Esophagus mucosa (tissue), 1 donor: ENCODE measurements around the gene FGF19. TPM values are rescaled to one million over a fixed set of nuclear protein-coding genes. Genes with fewer than 3 reads are reported as not detected.
"Not testable (repeated sequence)": the region's sequence is repeated elsewhere in the genome, so short reads cannot be mapped to it uniquely, and the experiment has no call there.

Experiments
- ATAC-seq: fragments of 200-7000 bp; cut with Tn5 transposase; one replicate; pipeline ENCODE4 v1.9.1; 2020
- total RNA-seq: library from RNA; stranded (reverse); gene quantifications from one replicate; pipeline ENCODE4 v1.2.4, GENCODE V29; 2023
- donor health status: DM: yes; HTN: yes; CAD: no.

The FGF19 gene
- total RNA-seq, 1 donor from 2014 or later: not detected

DNA sequence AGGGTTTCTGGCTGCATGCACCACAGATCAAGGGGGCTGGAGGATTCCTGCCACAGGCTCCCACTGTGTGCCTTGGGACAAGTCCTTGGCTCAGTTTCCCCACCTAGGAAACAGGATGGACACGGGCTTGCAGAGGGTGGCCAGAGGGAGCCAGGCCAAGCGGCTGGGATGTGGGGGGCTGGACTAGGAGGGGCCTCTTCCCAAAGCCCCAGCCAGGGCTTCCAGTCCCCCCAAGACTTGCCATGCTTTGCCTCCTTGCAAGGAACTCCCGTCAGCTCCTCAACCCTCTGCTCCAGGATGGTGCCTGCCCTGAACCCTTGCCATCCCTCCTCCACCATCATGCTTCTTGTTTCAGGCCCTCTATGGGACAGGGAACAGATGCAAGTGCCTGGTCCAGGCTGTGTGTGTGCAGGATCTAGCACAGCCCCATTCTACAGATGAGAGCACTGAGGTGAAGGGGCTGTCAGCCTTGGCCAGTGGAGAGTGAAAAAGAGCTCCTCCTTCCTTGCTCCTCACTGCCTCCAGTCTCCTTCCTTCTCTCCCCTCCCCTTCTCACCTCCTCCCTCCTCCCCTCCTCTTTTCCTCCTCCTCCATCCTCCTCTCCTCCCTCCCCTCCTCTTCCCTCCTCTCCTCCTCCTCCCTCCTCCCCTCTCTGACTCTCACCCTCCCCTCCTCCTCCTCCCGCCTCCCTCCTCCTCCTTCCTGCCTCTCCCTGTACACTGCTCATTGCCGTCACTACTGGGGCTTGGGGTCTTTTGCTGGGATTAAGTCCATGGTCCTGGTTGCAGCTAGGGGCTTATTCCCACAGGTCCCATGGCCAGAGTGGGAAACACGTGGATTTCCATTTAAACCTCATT is 13.3 kb upstream of the FGF19 start:
- ATAC-seq: no peak

DNA sequence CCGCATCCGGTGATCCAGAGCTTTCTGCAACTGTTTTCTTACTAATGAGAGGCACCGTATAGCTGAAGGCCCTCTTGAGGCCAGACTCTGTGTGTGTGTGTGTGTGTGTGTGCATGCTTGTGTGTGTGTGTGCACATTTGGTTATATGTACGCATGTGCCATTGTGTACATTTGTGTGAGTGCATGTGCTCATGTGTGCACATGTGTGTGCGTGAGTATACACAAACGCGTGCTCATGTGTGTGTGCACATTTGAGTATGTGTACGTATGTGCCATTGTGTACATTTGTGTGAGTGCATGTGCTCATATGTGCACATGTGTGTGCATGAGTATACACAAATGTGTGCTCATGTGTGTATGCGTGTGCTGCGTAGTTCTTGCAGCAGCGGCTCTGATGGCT is 12.3 kb upstream of the FGF19 start:
- no peak for ATAC-seq

DNA sequence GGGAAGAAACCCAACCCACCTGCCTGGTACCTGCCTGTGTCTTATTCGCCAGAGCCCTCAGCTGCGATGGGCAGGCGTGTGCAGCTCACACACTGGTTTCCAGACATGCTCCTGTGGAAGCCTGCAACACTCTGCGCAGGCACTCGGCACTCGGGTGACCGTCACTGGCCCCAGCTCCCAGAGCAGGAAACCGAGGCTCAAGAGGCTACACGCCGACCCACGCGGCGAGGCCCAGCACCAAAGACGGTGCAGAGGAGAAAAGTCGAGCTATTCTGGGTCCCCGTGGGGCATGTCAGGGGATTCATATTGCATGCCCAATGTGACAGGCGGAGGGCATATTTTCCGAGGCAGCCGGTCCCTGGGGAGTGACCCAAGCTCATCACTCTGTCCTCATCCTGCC is 11.6 kb upstream of the FGF19 start:
- no peak for ATAC-seq

DNA sequence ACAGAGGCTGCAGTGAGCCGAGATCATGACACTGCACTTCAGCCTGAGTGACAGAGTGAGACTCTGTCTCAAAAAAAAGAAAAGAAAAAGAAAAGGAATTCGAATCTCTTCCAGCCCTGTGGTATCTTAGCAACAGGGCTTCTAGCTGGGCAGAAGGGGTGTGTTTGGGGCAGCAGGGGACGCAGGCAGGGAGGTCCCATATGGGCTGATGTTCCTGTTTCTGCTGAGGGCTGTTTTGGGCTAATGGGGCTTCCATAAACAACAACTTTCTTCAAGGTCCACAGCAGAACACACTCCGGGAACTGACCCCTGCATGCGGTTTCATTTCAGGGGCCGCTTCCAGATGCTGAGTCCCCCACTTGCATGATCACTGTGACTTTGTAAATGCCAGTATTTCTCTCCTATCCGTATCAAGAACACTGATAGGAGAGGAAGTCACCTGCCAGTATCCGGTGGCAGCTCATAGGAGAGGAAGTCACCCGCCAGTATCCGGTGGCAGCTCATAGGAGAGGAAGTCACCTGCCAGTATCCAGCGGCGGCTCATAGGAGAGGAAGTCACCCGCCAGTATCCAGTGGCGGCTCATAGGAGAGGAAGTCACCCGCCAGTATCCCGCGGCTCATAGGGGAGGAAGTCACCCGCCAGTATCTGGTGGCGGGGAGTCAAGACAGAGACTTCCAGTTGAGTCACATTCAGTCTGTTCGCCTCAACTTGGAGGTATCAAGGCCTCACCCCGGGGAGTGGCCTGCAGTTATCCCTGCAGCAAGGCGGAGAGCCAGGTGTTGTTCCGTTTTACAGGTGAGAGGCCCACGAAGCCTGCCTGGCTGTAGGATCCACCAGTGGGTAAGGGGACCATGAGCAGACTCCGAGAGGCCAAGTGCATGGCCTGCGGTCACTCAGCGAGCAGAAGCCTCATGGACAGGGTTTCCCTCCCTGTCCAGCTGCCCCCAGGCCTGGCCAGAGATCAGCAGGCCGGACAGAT is 8.3 kb upstream of the FGF19 start:
- ATAC-seq: peak; percentile 61

DNA sequence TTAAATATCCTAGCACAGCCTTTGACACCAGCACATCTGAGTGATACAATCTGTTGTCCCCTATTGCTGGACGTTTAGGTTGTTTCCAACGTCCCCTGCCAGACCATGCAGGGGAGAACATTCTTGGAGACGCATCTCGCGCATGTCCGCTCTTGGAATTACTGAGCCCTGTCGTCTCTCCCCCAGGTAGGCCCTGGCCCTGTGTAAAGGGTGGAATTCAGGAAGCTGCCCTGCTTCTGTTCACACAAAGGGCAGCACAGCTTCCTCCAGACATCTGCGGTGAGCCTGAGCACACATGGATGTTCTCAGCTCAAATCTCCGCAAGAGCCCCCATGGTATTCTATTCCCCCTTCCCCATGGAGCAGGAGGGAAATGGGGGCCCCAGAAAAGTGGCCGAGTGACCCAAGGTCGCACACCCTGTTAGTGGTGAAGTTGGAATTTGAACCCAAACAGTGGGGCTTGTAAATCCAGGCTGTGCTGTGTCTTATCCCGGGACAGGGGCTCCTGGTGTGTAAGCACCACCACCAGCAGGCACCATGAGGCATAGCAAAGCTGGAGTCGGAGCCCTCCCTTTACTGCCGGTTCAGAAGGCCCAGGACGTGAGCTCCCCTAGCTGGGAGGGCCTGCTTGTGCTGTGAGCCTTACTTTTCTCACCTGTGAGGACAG is 5.0 kb upstream of the FGF19 start:
- ATAC-seq: no peak

DNA sequence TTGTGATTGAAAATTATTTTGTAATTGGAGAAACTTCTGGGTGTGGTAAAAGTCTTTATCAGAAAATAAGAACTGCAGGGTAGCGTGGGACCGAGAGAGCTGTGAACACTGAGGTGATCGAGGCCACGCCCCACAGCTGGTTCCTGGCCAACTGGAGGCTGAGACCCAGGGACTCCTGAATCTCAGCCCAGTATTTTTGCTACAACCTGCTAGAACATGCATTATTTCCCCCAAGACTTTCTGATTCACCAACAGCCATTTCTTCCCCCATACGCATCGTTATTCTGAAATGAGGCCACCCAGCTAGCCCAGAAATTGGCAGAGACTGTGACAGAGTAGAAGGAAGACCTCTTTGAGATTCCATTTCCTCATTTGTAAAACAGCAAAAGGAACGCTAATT is 3.4 kb upstream of the FGF19 start:
- no peak for ATAC-seq

DNA sequence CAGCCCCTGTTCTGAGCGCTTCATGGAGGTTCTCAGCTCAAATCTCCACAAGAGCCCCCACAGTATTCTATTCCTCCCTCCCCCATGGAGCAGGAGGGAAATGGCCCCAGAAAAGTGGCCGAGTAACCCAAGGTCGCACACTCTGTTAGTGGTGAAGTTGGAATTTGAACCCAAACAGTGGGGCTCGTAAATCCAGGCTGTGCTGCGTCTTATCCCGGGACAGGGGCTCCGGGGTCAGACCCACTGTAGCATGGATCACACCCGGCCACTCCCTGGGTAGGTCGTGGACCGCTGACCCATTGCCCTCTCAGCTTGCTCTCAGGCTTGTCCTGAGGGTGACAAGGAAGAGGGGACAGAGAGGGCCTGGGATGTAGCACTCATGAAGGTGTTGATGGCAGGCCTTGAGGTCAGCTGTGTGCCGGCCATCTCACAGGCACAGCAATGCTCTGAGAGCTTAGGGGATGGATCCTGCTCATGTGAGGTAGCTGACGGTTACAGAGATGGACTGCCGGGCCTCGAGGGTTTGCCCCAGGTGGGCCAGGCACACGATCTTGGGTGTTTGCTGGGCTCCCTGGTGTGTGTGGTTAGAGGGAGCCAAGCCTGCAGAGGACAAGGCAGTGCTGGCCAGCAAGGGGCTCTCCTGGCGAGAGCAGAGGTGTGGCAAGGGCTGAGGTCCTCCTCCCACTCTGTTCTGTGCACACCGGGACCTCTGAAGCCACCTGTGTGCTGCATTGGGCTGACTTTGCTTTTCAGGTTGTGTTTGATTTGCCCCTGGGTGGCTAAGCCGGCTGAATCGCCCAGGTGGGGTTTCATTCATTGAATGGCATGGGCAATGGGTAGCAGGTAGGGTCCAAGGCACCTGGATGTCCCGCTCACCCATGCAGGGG is 2.3 kb upstream of the FGF19 start:
- no peak for ATAC-seq

DNA sequence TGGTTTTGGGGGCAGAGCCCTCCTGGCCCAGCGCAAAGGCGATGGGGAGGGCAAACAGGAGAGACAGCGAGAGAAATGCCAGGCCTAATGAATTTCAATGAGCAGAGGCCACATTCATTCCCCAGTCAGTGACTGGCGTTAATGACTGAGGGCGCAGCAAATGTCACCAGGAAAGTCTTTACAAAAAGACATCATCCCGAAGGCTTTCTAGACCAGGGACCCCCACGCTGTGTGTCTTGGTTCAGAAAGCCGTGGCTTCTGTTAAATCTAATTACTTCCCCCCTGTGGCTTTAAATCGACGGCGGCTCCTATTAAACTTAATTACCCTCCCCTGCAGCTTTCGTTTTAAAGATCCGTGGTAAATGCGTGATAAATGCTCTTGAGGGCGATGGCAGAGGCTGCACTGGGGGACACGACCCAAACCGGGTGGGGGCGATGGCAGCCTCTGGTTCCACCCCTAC is 1.6 kb upstream of the FGF19 start:
- ATAC-seq: no peak

DNA sequence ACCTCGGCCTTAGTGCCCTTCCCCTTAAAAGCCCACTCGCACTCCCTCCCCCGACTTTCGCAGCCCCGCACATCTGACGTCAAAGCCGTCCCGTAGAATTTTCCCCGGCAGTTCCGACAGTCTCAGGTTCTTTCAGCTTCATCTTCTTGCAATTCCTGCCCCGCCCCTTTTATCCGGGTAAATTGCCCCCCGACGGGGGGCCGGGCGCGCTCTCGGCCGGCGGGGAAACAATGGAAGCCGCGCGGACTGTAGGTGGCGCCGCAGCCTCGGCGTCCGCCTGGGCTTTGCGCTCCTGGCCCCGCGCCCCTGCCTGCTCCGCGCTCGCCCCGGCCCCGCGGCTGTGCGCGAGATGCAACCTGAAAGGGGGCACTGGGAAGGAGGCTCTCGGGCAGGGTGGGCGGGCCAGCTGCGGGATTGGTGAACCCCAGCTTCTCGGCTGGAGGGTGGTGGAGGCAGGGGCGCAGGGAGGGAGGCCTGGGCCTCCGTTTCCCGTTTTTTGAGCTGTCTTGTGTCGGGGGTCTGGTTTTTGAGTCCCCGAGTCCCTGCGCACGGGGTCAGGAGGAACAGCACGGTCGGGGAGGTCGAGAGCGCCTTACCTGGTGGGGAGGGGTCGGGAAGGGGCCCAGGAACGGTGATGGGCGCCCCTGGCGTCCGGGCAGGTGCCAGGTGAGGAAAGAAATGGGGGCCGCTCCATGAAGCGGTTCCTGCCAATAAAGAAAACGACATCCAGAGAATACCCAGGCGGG is 859 bp upstream of the FGF19 start:
- peak; percentile 27 for ATAC-seq

DNA sequence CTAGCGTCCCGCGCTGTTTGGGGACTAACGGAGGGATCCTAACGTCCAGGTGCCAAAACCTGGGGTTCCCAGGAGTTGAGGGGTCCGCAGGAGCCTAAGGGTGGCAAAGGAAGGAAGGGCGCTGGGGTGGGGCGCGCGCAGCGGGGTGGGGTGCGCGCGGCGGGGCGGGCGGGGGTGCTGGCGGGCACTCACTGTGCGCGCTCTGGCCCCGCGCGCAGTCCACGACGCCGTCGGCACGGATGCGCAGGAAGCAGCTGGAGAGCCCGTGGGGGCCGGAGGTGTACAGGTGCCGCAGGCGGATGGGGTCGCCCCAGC is 412 bp downstream of the FGF19 start:
- peak; percentile 7 for ATAC-seq

DNA sequence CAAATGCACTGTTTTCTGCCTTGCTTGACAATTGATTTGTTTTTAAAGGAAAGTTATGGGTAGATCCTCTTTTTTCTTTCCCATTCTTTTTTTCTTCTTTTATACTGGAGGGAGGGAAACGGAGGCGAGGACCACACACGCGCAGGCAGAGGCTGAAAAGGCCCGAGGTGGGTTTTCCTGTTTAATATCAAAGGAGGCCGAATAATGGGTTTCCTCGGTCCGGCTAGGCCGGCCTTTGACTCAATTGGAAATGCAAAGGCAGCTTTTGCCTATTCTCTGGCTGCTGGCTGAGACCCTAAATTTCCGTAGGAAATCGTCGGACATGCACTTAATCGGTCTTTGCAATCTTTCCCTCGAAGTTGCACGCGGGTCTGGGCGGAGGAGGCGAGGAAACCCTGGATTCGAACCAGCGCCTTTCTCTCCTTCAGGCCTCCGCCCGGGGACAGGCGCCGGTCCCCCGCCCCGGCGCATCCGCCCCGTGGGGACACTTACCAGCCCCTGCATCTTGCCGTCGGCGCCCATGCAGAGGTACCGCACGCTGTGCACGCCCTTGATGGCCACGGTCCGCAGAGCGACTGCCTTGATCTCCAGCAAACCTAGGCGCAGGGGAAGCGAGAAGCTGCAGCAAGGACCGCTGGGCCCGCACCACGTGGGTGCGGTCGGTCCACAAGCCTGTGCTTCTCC is 911 bp downstream of the FGF19 start:
- ATAC-seq: no peak

DNA sequence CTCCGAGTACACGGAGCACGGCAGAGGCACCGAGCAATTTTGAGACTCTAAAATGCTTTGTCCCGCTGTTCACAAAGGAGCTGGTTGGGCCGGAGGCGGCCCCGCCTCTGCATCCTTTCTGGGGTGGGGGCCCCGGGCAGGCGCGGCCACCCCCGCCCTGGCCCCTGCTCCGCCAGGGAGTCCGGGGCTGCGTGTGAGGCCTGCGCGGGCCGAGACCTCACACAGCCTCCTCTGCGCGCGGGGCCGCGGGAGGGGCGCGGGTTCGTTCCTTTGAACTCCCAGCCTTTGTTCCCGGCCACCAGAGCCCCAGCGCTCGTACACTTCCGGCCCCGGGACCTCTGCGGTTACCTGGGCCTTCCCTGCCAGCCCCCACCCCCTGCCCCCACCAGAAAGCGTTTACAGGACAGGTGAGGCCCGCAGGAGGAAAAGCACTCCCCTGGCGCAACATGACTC is 1.6 kb downstream of the FGF19 start:
- no peak for ATAC-seq

DNA sequence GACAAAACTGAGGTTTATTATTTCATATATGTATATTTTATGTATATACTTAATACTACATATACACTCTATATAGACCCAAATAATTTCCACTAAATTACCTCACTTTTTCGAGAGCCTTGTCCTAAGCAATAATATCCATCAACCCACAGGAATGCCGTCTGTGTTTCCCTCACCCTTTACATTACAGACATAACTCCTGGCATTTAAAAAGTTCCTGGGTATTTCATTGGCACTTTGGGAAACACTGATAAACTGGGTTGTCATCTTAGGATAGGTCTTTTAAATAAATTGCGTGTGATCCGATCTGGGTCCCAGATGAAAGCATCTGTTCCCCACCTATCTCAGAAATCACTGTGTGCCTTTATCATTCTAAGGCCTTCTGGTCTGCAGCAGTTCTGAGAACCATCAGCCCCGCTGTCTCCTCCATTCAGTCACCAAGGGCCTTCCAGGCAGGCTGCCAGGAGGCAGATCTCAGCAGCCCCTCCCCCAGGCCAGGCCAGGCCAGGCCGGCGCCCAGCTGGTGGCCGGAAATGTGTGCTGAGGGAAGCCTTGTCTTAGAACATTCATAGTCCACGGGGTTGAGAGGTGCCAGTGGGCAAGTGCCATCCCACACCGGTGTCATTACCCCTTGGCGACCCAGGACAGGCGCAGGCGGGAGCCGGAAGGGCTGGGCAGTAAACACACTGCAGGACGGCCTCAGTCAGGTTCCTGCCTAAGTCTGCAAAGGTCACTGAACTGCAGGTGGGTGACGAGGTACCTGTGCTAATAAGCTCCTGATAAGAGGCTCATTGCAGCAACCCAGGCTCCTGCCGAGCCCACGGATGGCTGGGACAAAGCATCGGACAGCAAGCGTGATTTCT is 3.3 kb downstream of the FGF19 start:
- no peak for ATAC-seq

DNA sequence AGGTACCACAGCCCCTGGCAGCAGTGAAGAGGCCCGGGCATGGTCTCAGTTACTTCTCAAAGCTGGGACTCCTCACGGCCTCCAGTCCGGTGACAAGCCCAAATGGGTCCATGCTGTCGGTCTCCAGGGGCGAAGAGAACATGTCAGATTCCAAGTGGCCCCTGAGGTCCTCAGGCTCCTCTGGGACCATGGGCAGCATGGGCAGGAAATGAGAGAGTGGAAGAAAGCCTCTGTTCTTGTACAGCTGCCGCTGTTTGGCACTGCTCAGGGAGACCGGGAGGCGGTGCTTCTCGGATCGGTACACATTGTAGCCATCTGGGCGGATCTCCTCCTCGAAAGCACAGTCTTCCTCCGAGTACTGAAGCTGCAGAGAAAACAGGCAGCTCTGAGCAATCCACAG is 4.6 kb downstream of the FGF19 start:
- ATAC-seq: no peak

DNA sequence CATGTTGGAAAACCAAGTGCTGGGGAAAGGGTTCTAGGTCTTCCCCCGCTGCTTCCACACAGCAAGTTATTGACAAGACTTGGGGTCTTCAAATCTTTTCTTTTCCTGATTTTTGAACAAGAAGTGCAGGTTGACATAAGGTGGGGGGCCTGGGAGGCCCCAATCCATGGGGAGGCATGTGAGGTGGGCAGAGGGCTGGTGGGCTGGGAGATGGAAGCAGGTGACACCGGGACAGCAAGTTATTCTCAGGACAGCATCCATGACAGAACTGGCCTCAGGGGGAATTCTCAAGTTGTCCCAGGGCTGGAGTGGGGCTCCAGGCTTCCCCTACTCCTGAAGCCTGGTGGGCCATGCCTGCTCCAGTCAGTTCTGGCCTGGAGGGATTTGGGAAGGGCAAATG is 5.5 kb downstream of the FGF19 start:
- no peak for ATAC-seq

DNA sequence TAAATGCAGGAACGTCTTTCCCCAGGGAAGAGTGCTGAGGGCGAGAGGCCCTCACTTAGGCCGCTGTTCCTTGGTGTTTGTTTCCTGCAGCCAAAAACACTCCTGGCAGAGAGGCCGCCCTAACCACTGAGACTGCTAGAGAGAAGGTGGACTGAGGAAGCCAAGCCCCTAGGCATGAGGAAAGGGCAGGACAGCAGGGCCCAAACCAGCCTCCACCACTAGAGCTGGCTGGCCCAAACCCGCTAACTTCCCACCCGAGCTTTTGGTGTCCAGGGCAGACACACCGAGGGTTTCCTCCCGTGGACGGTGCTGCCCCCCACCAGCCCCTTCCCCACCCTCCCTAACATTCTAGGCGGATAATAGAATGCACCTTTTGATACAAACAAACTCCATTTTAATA is 6.0 kb downstream of the FGF19 start:
- ATAC-seq: no peak

DNA sequence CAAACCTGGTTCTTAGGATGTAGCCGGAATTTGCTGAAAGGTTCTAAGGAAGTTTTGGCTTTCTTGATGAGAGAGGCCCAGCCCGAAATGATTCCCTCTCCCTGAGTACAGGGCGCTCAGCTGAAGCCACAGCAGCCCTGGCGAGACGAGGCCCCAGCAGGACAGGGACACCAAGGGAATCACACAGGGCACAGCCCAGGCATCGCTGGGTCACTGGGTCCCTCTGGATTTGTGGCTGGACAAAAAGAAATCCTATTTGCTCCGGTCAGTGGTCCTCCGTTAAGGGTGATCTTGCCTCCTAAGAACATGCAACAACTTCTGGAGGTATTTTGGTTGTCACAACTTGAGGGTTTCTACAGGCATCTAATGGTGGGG is 6.4 kb downstream of the FGF19 start:
- no peak for ATAC-seq

DNA sequence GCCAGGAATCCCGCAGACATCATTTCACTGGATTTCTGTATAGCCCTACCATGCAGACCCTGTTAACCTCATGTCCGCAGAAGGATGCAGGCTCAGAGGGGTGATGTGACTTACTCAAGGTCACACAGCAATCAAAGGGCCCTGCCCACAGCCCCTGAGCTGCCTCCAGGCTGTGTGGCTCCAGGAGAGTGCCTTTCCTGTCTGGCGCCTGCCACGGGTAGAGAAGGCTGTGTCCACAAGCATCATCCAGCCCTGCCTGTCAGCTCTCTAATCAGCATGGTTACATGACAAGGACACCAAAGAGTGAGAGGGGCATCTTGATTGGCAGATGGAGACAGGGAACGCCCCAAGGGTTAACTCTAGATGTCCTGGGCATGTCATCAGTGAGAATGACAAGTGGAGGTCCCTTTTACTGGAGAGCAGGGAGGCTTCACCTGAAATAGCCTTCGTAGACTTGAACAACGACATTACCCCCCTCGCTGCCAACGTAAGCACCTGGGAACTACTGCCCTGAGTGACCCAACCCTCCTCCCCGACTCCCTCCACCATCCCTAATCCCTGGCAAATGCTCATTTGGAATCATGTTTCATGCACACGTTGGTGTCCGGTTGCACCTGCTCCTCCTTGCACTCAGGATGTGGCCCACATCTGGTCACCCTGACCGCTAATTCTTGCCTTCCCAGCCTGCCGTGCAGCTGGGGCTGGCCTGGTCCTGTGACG is 6.9 kb downstream of the FGF19 start:
- no peak for ATAC-seq

DNA sequence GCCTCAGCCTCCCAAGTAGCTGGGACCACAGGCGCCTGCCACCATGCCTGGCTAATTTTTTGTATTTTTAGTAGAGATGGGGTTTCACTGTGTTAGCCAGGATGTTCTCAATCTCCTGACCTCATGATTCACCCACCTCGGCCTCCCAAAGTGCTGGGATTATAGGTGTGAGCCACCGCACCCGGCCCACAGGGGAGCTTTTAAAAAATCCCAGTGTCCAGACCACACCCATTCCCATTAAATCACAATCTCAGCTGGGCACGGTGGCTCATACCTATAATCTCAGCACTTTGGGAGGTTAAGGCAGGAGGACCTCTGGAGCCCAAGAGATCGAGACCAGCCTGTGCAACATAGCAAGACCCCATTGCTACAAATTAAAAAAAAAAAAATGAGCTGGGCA is 7.8 kb downstream of the FGF19 start:
- ATAC-seq: not testable (repeated sequence)
